Activated naive CD4-positive, alpha-beta T cell treated with Interleukin-2 at 50 U/mL for 16 hours (primary cell): Measurements from ENCODE around the gene IBSP.

Source experiments
- DNase-seq: peaks from one replicate; pipeline ENCODE4 v3.0.0-alpha.2; 2020

Gene IBSP, protein sequence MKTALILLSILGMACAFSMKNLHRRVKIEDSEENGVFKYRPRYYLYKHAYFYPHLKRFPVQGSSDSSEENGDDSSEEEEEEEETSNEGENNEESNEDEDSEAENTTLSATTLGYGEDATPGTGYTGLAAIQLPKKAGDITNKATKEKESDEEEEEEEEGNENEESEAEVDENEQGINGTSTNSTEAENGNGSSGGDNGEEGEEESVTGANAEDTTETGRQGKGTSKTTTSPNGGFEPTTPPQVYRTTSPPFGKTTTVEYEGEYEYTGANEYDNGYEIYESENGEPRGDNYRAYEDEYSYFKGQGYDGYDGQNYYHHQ

DNA sequence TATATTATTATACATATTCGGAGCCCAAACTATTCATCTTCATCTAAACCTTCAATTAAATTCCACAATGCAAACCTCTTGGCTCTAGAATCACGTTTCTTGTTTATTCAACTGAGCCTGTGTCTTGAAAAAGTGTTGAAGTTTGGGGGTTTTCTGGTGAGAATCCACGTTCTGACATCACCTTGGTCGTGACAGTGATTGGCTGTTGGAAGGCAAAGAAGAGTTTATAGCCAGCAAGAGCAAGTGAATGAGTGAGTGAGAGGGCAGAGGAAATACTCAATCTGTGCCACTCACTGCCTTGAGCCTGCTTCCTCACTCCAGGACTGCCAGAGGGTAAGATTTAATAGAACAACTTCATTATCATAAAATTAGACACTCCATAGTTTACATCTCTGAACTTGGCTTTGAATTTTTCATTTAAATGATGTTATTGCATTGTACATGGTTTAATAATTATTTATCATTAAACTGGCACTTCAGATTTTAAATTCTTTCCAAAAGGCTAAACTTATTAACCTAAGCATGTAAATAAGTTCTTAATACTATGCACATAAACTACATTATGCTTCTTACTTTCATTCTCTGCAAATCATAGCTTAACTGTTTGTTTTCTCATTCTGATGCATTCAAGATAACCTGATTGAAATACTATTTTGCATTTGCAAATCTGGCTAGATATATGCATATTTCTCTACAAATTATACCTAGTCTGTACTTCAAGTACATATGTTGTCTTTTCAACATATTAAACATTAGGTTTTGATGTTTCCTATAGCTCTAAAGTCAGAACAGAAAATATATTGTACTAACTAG lies at the start of gene IBSP:
Gene IBSP (plus strand): TSS at position 254 of the 813 bp plus-strand sequence. CDS start 2,808 bp downstream, outside the sequence.
- no peak for DNase-seq

- no peak for DNase-seq
Observed at GRCh38 chr4:87749883-87750282, 49.5 kb upstream of the IBSP start.

DNA sequence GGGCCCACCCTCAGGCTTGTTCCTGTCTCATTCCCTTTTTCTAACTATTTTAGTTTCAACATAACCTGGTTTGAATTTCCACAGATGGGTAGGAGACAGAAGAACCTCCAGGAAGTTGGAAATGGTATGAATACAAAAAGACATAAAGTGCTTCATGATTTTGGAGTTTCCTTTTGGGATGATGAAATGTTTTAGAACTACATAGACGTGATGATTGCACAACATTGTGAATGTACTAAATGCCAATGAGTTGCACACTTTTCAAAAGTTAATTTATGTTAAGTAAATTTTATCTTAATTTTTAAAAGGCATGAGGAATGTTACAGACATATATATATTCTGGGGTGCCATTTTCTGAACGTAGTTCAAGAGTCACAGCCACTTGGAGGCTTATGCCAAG lies 41.1 kb upstream of the IBSP start:
- no peak for DNase-seq

DNA sequence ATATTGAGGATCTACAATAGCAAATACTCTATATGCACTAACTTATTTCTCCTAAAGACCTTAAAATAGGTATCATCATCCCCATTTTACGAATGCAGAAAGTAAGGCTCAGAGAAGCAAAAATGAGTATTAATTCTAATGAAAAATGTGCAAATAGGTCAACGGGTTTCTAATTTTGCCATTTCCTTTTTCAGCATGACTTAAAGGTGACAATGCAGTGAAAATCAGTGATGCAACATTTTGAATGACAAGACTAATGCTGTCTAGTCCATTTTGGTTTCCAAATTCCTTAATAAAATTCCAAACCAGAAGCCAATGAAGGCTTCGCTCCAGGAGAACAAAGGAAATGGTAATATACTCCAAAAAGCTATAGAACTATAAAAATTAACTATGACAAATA lies 37.0 kb upstream of the IBSP start:
- DNase-seq, result no peak

GRCh38 chr4:87781569-87781968 lies 17.8 kb upstream of the IBSP start:
- no peak for DNase-seq

- DNase-seq, result no peak
Observed at GRCh38 chr4:87783781-87784180, 15.6 kb upstream of the IBSP start.

- no peak for DNase-seq
Observed at GRCh38 chr4:87785731-87786509, 13.4 kb upstream of the IBSP start.

DNA sequence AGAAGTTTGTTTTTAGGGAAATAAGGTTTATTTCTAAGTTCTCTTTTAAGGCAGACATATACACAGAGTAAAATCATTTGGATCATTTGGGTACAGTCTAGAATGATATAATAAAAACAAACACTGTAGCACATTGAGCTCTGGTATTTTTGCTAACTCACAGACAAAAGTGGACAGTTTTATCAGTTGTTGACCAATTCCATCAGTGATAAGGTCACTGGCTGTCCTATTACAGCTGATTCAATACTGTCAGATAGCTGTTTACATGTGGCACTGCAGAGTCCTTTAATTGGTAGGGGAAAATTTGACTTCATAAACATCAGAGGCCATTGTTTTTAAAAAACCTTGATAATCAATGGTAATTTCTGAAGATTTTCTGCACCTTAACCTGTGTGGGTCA lies 3.5 kb downstream of the IBSP start:
- no peak for DNase-seq

DNA sequence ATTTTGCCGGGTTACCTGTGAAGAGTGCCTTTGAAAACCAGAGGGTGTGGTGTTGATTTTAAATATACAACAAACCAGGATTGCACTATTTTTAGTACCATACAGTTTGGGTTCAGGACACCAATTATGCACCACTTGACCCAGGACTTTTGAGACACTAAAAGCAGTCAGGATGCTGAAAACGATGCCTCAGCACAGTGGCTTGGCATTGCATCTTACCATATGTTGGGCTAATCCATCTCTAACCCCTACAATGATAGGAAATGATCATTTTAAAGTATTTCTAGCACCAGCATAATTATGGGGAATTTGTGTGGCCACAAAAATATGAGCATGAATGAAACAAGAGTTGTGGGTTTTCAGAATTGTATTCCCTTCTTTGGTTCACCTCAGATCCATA lies 4.1 kb downstream of the IBSP start:
- DNase-seq, result no peak

DNA sequence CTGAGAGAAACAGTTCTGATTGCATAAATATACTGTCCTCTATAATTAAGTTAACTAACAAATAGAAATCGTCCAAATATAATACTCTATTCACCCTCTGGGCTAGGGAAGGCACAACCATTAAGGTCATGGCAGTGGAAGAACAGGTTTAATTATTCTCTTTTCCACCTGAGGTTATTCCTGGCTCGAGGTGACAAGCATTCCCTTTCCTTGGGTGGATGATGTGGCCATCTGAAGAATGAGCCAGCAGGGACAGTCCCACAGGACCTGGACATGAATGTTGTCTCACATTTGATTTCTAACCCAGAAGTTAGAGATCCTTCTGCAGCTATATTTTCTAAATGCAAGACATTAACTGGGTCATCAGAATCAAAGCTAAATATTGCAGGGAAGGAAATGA lies 5.5 kb downstream of the IBSP start:
- no peak for DNase-seq

- no peak for DNase-seq
Observed at GRCh38 chr4:87805971-87806370, 6.6 kb downstream of the IBSP start.

DNA sequence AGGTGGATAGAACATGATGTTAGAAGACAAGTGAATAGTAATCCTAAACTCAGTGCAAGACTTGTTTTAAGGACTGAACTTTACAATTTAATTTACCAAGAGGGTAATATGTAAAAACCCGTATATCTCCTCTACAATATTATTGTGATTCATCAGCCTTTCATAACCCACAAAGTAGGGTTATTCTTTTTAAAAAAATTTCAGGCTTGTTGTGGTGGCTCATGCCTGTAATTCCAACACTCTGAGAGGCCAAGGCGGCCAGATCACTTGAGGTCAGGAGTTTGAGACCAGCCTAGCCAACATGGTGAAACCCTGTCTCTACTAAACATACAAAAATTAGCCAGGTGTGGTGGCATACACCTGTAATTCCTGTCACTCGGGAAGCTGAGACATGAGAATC lies 7.2 kb downstream of the IBSP start:
- DNase-seq, result no peak

DNA sequence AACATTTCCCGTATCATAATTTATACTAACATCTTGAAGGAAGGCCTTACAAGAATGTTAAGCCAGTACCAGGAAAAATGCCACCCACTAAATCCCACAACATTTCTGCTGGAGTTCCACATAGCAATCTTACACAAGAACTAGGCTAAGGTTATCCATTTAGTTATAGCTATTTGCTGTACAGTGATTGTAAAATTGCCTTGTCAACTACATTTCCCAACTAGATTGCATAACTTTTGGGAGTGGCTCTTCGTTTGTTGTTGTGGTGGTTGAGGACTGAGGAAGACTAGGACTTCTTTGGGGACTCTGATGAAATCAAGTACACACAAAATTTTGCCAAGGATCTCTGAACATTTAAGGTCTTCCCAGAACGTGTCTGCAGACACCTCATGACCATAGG lies 8.0 kb downstream of the IBSP start:
- no peak for DNase-seq

DNA sequence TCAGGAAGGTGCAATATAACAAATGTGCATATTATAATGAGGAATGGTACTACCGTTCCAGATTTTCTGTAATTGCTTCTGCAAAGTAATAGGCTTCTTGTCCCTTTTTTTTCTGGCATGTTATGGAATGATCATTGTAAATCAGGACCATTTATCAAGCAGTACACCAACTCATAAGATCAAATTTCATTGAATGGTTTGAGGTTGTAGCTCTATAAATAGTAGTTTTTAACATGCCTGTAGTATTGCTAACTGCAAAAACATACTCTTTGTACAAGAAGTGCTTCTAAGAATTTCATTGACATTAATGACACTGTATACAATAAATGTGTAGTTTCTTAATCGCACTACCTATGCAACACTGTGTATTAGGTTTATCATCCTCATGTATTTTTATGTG lies 12.6 kb downstream of the IBSP start:
- DNase-seq, result no peak

- no peak for DNase-seq
Observed at GRCh38 chr4:87819281-87819919, 20.0 kb downstream of the IBSP start.

- DNase-seq, result no peak
Observed at GRCh38 chr4:87823200-87823599, 23.8 kb downstream of the IBSP start.

GRCh38 chr4:87823724-87824123 lies 24.4 kb downstream of the IBSP start:
- DNase-seq, result no peak

DNA sequence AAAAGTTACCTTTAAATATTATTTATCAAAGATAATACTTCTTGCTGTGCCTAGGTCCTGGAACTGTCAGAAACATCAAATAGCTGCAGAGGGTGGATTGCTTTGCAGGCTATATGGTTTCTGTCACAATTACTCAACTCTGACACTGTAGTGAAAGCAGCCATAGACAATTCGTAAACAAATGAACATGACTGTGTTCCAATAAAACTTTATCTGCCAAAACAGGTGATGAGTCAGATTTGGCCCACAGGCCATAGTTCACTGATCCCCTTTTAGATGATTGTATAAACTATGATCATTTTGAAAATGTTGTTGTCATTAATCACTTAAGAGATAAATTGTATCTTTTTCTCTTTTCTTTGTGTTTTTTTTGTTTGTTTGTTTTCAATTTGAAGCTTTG lies 25.0 kb downstream of the IBSP start:
- no peak for DNase-seq

DNA sequence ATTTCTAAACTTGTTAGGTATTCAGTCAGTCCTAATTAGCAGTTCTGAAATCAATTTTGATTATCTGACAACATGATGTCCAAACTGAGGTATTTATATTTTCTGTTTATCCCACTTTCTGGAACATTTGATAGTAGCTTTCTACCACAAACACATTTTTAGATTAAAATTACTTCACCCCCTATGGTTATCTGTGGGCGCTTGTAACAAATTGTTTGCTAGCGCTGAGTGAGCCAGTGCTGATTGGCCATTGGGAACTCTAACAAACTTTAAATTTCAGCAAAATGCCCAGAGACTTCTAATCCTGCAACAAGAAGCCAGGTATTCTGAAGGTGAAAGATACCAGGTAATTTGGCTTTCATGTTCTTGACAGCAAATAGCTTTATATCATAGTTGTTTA lies 33.3 kb downstream of the IBSP start, which contains the start of gene MEPE:
Gene MEPE (plus strand): TSS at position 301 of the 400 bp plus-strand sequence. CDS start 1,746 bp downstream, outside the sequence.
- no peak for DNase-seq

- no peak for DNase-seq
Observed at GRCh38 chr4:87834401-87834800, 35.0 kb downstream of the IBSP start.

GRCh38 chr4:87835197-87835596 lies 35.8 kb downstream of the IBSP start:
- no peak for DNase-seq

GRCh38 chr4:87835743-87836142 lies 36.4 kb downstream of the IBSP start:
- DNase-seq, result no peak

GRCh38 chr4:87838205-87838604 lies 38.9 kb downstream of the IBSP start:
- no peak for DNase-seq
